ENCODE data around the gene TCF3. TPM values are rescaled to one million over a fixed set of nuclear protein-coding genes. Genes with fewer than 3 reads are reported as not detected.
"Not testable (repeated sequence)": the region's sequence is repeated elsewhere in the genome, so short reads cannot be mapped to it uniquely, and the experiment has no call there.

The TCF3 gene
- polyA plus RNA-seq, 3 donors: 81.6 to 91.5 (median 87.9) TPM

DNA sequence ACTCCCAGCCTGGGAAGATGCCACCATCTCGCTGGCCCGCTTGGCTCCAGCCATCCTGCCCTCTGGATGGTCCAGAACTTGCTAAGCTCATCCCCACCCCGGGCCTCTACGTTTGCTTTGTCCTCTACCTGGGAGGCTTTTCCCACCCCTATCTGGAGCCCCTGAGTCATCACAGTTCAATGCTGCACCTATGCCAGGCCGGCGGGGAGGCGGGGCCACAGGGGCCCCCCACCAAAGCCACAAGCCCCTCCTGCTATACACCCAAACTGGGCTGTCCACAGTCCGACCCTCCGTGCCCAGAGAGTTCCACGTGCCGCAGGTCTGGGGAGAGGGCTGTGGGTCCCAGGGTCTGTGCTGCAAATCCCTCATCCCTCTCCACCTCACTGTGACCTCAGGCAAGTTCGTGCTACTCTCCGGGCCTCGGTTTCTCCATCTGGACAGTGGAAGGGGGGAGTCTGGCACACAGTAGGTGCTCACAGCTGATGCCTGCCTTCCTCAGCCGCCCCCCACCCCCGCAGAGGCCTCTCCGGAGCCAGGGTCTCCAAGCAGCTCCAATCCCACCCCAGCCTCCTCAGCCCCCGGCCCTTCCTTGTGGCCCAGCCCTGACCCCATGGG is 1.9 kb upstream of the TCF3 start:
- DNase-seq (ENCODE audit: low read depth in 3 of 3, low spot score in 2 of 3): no peak

DNA sequence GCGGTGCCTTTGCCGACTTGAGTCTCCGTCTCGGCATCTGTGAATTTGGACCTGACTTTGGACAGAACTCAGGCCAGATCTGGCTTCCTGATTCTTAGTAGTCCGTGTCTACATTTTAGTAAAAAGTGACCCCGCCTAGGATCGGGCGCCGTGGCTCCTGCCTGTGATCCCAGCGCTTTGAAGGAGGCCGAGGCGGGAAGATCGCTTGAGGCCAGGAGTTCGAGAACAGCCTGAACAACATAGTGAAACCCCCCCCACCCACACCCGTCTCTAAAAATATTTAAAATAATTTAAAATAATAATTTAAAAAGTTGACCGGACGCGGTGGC is 849 bp upstream of the TCF3 start:
- no peak for DNase-seq (ENCODE audit: low read depth in 3 of 3, low spot score in 2 of 3)

DNA sequence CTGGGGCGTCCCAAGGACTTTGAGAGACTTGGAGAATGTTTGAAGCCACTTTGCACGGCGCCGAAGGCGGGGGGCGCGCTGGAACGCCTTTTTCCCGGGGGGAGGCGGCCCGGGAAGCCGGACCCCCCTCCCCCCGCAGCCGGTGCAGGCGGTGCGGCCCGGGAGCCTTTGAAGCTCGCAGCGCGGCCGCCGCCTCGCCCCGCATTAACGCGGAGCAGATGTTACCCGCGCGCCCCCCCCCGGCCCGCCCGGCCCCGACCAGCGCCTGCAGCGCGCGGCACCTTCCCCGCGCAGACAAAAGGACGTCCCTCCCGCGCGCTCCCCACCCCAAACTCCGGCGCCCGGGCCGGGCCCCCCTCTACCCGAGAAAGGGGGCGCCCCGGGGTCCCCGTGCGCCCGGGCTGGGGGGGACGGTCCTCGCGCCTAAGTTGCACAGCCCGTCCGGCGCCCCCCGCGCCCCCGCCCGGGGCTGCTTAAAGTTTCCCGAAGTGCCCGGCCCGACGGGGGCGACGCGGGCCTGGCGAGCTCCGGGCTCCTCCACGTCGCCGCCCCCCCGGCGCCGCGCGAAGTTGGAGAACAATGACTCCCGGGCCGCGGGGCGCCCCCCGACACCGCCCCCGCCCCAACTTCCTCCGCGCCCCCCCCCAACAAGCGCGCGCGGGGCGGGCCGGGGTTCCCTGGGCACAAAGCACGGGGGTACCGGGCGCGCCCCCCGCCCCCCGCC is 685 bp downstream of the TCF3 start:
- no peak for DNase-seq (ENCODE audit: low read depth in 3 of 3, low spot score in 2 of 3)

DNA sequence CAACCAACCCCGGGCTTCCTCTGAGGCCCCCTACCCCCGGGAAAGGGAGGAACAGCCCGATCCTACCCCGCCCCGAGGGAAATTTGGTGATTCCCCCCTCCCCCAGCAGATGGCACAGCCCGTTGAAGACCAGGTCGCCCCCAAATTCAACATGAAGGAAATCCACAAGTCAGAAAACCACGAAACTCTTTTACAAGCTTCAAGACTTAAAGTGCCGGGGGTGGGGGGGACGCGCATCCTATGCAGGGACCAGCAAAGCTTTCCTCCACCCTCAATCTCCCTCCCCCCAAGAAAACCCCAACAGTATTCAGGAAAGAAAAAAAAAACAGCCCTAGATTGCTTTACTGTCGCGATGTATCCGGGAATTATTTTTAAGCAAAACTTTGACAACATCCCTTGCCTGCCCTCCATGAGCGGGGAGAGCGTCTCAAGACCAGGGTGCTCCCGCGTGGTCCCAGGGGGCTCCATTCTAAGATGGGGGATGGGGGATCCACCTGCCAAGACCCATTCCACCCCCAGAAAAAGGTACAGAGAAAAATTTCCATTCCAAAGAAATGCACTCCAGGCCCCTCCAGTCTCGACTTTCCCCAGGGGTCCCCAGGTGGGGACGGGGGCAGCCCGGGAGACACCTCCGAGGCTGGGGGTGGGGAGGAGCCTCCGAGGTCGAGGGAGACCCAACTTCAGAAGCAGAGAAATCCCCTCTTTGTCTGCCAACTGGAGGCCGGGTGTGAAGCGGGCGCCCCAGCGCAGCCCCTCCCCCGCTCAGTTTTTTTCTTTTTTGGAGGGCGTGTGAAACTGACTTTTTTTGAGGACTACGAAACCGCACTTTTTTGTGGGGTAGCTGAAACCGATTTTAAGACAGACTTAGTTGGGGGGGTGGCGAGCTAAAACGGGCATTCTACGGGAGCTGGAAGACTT is 1.5 kb downstream of the TCF3 start:
- DNase-seq (ENCODE audit: low read depth in 3 of 3, low spot score in 2 of 3): no peak

DNA sequence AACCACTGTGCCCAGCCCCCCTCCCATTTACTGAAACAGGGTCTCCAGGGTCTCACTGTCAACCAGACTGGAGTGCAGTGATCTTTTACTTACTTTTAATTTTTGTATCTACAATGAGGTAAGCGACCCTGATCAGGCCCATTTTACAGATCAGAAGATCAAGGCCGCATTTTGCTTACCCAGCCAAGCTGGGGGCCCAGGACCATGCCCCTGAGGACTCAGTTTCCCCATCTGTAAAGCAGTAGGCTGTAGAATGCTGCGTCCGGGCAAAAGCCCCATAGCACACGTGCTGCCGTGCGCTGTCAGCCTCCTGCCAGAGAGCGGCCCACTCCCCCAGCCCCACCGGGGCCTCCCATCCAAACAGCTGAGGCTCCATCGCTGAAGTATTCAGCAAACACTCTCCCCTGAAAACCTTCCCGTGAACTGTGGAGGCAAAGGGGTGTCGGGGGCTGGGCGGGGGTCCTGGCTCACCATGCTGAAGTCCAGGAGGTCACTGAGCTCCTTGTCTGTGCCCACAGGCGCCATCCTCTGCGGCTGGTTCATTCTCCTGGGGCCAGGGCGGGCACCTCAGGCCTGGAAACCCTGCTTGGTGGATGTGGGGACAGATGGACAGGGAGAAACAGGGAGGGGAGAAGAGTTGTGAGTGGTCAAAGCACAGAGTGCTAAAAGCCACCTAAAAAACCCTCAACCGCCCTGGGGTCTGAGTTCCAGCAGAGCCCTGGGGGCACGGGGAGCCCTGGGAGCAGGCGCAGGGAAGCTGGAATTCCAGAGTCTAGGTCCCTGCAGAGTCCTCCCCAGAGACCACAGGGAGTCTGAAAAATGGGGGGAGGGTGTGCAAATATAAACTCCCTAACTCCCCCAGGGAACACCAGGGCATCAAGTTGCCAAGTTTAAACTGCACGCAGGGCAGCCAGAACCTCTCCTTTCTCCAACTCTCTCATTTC is 2.4 kb downstream of the TCF3 start:
- DNase-seq (ENCODE audit: low read depth in 3 of 3, low spot score in 2 of 3): no peak

DNA sequence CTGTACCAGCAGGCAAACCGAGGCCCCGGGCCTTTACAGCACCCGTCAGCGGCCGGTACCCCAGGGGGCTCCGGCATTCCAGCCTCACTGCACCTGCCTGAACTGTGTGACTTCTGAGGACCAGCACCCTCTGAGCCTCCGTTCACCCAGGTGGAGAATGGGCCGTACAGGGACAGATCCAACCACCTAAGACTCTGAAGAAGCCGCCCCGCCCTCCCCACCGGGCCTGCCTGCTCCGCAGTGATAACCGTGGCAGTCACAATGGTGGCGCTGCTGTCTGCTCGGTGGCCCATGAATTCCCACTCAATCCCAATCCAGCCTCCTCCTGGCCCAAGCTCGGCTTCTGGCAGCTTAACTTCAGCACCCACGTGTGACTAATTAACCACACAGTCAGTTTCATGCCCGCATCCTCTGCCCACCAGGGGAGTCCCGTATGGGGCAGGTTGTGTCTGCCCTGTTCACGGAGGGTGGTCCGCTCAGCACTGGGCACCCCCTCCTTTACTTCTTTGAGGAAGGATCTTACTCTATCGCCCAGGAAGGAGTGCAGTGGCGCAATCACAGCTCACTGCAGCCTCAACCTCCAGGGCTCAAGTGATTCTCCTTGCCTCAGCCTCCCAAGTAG is 3.4 kb downstream of the TCF3 start:
- no peak for DNase-seq (ENCODE audit: low read depth in 3 of 3, low spot score in 2 of 3)

DNA sequence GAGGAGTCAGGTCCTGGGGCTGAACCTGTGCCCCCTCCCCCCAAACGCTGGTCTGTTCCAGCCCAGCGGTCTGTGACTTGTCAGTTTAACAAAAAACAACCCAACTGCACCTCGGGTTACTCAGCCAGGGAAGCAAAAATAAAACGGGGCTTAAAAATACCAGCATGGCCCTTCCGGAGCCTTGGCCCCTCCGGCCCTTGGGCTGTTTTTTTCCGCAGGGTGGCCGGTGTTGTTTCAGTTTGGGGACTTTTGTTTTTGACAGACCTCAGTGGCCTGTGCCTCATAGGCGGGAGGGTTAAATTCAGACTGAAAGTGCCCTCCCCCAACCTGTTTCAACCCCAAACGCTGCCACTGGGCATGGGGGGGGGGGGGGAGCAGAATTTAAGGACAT is 4.0 kb downstream of the TCF3 start:
- DNase-seq (ENCODE audit: low read depth in 3 of 3, low spot score in 2 of 3): no peak

DNA sequence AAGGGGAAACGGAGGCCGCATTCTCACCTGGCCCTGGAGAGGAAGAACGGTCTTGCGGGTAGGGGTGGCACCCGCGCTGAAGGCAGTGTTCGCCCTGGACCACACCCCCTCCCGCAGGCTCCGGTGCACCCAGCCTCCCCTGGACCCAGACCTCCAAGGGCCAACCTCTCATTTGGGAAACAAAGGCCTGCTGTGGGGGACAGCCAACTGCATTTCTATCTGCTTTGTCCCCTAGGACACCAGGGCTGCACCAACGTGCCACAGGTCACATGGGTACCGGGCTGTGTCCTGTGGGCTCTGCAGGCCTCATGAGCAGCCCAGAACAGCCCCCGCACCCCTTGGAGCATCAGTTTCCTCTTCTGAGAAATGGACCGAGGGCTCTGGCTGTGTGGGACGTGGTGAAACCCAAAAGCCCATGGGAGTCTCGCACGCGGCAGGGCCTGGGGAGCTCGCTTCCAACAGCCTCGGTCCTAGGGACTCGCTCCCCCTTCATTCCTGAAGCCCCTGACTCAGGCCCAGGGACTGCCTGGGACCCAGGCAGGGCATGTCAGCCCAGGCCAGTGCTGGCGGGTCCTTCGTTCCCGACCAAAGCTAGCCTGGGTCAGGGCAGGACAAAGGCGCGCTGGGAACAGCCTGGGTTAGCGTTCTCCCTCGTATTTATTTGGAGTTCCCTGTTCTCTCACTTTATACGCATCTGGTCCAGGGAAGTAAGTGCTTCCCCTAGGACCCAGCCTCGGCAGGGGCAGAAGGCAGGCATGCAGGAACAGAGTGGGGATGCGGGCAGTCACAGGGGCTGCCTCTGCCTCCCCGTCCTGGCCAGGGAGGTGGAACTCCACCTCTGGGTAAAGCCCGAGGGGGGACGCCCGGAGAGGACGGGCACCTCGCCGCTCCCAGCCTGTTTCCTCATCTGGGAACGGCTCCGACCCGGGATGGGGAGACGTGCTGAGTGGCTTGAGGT is 4.6 kb downstream of the TCF3 start:
- DNase-seq (ENCODE audit: low read depth in 3 of 3, low spot score in 2 of 3): no peak

DNA sequence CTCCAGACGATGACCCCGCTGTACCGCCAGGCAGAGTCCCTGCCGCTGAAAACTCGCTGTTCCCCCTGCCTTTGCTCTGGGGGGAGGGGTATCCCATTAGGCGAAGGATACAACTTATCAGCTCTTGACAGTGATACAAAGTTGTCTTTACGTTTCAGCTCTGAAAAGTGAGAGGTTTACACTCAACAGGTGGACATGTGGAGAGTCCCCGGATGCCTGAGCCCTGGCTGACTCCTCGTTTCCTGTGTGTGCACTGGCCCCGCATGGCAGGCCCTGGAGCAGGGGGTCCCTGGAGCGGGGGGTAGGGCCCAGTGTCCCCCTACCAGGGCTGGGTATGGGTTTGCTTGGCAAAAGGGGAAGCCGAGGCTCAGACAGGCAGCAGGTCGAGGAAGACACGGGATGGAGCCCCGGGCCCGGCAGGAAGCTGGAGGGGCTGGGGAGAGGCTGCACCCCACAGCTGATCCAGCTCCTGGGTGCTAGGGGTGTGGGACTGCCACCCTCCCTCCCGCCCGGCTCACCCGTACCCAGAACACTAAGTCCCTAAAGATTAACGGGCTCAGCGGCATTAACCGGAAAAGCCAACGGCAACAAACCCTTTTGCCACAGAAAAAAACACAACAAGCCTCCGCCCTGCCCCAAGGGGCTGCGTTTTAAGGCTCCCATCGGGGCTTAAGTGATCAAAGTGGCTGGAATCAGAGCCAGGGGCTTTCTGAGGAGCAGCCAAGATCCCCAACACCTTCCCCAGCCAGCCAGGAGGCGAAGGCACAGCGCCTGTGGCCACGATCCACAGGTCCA is 5.6 kb downstream of the TCF3 start:
- no peak for DNase-seq (ENCODE audit: low read depth in 3 of 3, low spot score in 2 of 3)

DNA sequence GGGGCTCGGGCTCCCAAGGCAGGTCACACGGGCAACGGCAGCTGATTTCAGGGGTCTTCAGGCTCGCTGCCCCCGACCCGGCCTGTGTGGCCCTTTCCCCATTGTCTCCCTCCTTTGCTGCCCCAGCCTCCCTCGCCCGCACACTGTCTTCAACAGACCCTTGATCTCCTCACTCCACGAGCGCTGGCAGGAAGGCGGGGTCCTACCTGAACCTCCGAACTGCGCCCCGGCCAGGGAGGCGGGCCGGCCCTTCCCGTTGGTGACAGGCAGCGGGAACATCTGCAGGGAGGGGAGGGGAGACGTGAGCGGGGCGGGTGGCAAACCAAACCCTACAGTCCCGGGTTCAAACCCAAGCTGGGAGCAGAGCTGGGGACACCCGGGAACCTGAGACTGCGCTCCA is 6.3 kb downstream of the TCF3 start:
- DNase-seq (ENCODE audit: low read depth in 3 of 3, low spot score in 2 of 3): no peak

DNA sequence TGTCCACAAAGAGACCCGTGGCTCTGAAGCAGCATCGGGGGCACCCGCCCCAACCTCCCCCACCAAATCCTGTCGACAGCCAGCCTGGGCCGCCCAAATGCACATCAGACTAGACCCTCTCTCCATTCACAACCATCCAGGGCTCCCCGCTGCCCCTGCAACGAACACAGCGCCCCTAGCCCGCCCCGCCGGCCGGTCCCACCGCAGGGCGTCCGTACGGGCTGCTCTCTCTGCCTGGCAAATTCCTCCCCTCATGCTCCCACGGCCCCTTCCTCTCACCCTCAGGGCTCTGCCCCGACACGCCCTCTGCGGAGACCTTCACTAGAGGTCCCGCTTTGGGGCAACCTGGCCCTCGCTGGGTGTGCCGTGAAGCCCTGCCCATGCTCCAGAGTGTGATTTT is 7.1 kb downstream of the TCF3 start:
- DNase-seq (ENCODE audit: low read depth in 3 of 3, low spot score in 2 of 3): no peak

DNA sequence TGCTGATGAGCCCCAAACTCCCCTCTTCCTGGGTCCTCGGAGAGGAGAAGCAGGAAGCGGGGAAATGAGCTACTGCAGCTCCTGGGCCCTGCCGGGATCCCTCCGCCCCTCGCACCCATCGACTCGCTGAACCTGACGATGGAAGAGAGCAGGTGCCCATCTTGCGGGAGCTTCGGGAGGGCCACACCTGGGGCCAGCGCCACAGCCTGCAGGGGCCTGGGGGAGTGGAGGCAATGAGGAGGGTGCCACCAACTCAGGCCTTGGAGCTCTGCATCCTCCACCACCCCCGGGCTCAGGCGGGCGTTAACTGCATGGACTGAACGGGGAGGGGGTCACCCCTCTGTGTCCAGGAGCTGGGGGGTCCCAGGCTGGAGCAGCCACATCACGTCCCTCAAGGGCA is 8.3 kb downstream of the TCF3 start:
- DNase-seq (ENCODE audit: low read depth in 3 of 3, low spot score in 2 of 3): no peak

DNA sequence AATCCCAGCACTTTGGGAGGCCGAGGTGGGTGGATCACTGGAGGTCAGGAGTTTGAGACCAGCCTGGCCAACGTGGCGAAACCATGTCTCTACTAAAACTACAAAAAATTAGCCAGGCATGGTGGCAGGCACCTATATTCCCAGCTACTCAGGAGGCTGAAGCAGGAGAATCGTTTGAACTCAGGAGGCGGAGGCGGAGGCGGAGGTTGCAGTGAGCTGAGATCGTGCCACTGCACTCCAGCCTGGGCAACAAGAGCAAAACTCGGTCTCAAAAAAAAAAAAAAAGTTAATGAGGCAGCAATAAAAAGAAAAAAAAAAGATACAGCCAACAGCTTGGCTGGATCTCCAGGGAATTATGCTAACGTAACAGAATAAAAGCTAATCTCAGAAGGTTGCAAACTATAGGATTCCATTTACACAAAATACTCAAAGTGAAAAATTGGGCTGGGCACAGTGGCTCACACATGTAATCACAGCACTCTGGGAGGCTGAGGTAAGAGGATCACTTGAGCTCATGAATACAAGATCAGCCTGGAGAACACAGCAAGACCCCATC is 11.4 kb downstream of the TCF3 start:
- DNase-seq (ENCODE audit: low read depth in 3 of 3, low spot score in 2 of 3): not testable (repeated sequence)

DNA sequence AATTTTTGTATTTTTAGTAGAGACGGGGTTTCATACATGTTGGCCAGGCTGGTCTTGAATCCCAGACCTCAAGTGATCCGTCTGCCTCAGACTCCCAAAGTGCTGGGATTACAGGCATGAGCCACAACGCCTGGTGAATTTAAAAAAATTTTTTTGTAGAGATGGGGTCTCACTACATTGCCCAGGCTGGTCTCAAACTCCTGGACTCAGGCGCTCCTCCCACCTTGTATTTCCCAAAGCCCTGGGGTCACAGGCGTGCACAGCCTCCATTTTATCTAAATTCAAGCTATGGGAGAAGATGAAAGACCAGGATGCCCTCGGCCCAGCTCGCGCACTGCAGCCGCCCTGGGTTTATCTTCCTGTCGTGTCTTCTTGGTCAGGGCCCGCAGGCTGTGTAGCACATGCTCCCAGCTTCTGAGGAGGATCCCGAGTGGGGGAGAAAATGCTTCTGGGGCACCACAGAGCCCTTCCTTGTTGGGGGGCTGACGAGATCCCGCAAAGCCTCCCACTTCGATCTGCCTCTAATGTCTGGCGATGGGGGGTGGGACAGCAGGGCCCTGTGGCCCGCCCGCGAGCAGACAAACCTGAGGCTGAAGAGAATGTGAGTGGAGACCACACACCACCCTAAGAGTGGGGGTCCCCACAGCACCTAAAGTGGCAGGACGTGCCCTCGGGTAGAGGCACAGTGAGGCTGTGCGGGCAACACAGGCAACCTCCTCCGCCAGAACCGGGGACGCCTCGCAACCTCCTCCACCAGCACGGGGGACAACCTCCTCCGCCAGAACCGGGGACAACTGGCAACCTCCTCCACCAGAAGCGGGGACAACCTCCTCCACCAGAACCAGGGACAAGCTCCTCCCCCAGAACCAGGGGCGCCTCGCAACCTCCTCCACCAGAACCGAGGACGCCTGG is 15.8 kb downstream of the TCF3 start:
- DNase-seq (ENCODE audit: low read depth in 3 of 3, low spot score in 2 of 3): no peak

DNA sequence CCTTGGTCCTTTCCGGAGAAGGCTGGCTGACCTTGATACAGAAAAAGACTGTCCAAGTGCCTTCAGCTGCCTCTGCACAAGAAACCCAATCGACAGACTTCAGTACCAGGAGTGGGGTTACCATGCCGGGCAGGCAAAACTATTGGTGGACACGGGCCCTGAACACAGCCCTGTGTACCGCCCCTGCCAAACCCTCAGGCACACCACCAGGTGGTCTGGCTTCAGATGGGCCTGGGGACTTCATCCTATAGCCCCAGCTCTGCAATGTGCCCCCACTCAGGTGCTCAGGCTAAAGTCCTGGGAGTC is 17.5 kb downstream of the TCF3 start:
- no peak for DNase-seq (ENCODE audit: low read depth in 3 of 3, low spot score in 2 of 3)

DNA sequence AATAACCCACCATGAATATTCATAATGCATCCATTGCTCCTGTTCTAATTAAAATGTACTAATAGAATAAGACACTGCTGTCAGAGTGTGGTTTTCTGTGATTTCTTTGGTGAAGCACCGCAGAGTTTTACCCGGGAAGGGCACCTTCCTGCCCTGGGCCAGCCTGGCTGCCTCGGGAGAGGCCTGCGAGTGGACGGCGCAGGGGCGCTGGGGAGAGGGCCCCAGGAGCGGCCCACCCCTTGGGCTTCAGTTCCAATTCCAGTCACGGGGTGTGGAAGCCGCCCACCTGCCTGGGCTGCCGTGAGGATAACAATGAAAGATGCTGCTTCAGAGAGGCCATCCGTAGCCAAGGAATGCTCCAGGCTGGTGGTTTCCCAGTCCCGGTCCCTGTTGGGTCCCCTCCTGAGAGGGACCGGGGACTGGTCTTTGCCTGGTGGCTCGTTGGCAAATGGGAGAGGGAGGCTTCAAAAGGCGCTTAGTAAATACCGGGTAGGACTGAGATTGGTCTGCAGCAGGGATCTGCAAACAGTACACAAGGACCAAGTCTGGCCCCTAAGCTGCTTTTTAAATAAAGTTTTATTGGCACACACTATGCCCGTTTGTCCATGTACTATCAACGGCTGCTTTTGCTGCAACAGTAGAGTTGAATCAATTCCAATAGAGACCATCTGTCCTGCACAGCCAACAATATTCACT is 18.0 kb downstream of the TCF3 start:
- DNase-seq (ENCODE audit: low read depth in 3 of 3, low spot score in 2 of 3): no peak

Data from right renal cortex interstitium (tissue), 3 donors.